Measurements from ENCODE around the gene FASN.

DNA sequence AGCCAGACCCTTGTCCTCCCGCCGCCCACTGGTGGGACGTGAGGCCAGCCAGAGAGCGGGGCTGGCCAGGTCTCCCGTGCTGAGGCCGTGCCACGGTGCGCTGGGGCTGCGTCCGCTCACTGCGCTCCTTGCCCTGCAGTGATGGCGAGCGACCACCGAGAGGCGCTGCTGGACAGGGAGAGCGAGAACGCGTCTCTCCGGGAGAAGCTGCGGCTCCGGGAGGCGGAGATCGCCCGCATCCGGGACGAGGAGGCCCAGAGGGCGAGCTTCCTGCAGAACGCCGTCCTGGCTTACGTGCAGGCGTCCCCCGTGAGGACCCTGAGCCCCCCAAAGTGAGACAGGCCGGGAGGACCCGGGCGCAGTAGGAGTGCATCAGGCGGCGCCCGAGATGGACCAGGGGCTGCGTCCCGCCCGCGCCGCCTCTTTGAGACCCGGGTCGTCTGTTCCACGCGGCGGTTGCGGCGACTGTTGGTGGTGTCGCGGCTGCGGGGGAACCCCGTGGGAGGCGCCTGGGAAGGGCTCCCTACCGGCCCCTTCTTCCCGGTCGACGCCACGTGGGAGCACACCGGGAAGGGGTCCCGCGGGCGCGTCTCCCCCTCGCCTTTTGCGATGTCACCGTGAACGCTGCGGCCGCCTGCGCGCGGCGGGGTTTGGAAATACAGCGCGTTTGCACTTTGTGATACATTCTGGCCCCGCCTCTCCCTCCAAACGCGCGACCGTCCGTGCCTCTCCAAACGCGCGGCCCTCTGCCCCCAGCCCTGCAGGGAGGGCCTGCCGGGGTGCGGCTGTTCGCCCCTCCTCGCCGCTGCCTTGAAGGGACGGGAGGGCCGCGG is 67.3 kb downstream of the FASN start:
- TF ChIP-seq, protein P1, sequence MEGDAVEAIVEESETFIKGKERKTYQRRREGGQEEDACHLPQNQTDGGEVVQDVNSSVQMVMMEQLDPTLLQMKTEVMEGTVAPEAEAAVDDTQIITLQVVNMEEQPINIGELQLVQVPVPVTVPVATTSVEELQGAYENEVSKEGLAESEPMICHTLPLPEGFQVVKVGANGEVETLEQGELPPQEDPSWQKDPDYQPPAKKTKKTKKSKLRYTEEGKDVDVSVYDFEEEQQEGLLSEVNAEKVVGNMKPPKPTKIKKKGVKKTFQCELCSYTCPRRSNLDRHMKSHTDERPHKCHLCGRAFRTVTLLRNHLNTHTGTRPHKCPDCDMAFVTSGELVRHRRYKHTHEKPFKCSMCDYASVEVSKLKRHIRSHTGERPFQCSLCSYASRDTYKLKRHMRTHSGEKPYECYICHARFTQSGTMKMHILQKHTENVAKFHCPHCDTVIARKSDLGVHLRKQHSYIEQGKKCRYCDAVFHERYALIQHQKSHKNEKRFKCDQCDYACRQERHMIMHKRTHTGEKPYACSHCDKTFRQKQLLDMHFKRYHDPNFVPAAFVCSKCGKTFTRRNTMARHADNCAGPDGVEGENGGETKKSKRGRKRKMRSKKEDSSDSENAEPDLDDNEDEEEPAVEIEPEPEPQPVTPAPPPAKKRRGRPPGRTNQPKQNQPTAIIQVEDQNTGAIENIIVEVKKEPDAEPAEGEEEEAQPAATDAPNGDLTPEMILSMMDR (conservative IDR thresholded peaks at IDR 0.05; ENCODE audit: low read length) = peak; percentile 85
- TF ChIP-seq EZH2phosphoT487 (IDR thresholded peaks at IDR 0.05; ENCODE audit: borderline replicate concordance, low read depth, low read length) = no peak
